G401 (cell line): ENCODE data around the gene AGTR1. TPM values are rescaled to one million over a fixed set of nuclear protein-coding genes. Genes with fewer than 3 reads are reported as not detected.
A peak's percentile ranks its signal among the peaks of the same experiment; 100 is the strongest.

Experiments used
- DNase-seq: peaks from one replicate; pipeline ENCODE4 v3.0.0-alpha.2; 2015; ENCODE audit warnings: low spot score
- in situ Hi-C: cut with HindIII; loops from 2 replicates; pipeline ENCODE4 v1.10.0; 2016; ENCODE audit warnings: low sequenced_read_pairs, mixed read lengths
- total RNA-seq: library from RNA; depleted of rRNA; stranded (reverse); fragments of >200 nt; shearing (Covaris generic); gene quantifications from 2 replicates; pipeline ENCODE4 v1.2.3, GENCODE V29; 2014

AGTR1 gene
- total RNA-seq, 1 experiment from 2014 or later = not detected

DNA sequence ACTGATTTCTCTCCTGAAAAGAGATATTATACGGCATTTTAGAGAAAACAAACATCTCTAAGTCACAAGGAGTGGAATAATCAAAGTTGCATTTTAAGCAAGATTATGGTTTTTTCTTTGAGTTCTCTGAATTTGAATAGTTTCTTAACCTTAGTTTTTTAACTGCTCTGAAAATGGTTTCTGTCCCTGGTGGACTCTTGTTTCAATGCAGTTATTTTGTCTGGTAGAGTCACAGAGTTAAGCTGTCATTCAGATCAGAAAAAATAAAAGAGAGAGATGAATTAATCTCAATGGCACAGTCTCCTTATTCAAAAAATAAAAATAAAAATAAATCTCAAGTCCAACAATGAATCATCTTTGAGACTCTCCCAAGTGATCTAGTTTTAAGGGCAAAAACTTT is 19.0 kb downstream of the AGTR1 start:
- DNase-seq = no peak
- in situ Hi-C loops = no loop called here

DNA sequence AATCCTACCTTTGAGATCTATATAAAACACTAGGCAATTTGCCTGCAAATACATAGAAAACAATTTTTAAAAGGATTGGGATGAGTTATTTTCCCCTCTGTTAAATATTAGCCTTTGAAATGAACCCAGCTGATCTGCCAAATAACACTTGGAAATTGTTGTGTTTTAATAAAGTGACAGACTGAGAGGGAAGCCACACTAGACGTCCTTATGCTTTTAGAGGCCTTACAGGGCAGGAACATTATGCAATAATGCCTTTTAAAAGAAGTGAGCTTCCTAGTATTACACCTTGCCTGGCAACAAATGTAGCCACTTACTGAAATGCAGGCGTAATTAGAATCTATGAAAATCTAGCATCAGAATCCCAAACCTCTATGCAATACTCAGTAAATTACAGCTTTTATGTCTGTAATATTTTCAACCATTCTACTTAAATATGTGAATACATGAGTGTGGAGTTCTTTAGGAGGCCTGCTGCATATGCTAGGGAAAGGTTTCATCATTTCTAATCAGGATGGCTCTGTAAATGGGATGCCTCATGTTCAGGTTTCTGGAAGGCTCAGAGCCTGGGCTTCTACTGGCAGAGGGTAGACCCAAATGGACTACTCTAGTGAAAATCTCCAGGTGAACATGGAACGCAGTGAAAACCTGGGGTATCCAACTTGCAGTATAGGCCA is 20.3 kb downstream of the AGTR1 start:
- in situ Hi-C loops = no loop called here
- no peak for DNase-seq

DNA sequence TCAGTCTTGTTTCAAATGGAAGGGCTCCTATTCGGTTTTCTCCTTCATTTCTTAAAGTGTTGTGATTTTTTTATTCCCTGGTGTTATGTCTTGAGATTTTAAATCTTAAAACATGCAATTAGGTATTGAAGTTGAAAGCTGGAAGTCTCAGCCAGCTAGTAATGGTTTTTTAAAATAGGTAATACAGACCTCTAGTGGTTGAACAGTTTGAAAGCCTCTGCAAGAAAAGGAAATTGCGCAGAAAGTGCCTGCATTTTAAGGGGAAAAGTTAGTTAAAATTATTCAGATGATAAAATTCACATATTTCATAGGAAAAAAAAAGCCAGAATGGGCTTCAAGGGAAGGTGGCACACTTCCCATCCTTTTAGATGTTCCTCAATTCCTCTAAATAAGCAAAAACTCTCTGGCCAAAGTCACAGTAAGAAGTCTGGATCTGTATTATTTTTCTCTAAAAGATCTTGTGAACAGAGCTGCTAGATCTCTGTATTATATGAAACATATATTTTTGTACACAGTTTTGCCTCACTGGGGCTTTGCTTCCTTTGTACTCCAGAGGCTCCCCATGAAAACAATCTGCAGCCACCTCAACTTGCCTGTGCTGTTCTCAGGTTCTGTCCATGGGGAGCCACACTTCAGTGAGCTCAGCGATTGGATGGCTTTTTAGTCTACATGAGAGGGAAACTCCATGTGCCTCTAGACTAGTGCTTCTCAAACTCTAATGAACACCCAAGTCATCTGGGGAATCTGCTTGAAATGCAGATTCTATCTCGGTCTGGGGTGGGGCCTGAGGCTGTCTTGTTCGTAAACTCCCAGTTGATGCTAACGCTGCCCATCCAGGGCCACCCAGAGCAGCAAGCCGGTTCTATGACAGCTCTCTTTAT is 21.5 kb downstream of the AGTR1 start:
- in situ Hi-C loops = no loop called here
- DNase-seq = peak; percentile 24

DNA sequence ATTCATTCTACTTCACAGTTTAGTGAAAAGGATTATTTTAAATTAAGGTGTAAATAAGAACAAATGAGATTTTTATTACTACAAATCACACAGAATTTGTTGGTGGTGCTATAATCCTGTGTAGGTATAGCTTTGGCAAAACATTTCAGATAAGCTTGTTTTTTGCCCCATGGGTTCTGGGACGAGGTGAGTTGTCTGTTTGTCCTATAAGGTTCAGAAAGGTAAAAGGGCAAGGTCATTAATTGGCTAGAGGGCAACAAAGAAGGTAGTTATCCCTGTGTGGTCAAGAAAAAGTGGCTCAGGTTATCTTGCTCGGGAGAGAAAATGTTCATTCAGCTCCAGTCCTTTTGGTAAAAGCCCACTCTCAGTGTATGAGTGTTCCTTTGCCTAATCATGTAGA is 23.2 kb downstream of the AGTR1 start:
- in situ Hi-C loops = no loop called here
- DNase-seq = no peak

DNA sequence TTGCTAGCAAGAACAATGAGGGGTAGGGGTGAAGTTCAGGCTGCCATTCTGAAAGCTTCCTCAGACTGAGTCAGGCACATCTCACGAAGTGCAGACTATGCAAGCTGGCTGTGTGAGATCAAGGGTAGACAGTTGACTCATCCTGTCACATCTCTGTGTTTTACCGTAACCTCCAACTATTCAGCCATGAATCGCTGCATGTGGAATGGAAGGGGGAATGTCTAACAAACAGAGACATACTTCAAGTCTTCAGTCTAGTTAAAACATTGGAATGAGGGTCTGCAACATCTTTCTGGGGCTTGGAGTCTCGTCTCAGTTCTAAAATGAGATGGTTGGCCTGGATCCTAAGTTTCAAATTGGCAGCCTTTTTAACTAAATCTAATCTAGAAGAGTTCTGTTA is 25.9 kb downstream of the AGTR1 start:
- in situ Hi-C loops = no loop called here
- no peak for DNase-seq

DNA sequence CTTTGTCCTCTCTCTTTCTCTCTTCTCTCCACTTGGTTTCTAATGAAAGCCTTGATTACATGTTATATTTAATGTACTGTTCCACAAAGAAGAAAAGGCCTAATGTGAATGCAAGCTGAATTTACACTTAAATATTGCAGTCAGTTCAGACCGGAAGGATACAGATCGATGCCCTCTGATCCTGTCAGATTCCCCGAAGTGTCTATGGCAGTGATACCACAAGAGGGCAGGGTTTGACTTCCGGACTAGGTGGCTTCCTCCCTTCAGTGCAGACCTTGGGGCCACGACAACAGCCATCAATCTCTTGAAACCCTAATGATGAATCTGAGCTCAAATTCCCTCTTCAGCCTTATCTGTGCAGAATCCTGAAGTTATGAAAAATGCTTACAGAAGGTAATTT is 29.5 kb downstream of the AGTR1 start:
- in situ Hi-C loops = no loop called here

DNA sequence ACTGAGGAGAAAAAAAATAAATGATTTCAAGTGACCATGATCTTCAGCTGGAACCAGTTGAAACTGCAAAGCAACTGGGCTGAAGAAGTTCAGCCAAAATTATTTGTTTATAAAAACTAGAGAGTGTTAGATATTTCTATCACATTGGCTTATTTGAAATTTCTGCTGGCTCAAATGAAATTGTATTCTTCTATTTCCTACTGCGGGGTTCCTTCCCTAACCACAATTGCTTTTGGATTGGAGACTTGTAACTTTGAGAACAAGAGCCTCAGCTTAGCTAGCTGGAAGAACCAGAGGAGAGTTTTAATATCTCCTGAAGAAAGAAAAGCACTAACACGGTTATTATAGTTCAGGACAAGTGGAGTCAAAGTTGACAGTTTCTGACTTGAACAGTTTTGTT is 31.1 kb downstream of the AGTR1 start:
- DNase-seq = no peak
- in situ Hi-C loops = no loop called here

More for the DNA sequence above, 29.5 kb downstream of the AGTR1 start:
- DNase-seq = peak; percentile 76

DNA sequence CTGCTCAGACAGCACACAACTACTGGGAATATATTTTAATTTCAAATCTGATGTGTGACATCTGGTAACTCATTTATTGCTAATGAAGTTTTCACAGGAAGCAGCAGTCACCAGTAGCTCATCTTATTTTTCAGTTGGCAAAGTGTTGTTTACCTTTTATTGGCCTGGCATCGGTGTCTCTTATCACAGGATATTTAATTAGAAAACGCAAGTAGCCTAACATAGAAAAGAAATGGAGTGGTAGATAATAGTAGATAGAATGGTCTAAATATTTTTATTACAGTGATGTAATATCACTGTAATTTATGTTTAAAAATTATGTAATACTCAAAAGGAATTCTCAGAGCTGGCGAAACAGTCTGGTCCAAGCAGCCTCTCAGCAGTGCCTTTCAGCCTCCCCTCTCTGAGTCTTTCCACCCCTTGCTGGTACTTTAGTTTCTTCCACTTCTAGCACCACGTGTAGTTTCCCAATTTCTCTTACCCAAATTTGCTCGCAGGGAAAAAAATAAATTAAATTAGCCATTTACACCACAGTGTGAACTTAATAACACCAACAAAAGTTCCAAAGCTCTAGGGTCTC is 31.9 kb downstream of the AGTR1 start:
- in situ Hi-C loops = no loop called here
- no peak for DNase-seq

DNA sequence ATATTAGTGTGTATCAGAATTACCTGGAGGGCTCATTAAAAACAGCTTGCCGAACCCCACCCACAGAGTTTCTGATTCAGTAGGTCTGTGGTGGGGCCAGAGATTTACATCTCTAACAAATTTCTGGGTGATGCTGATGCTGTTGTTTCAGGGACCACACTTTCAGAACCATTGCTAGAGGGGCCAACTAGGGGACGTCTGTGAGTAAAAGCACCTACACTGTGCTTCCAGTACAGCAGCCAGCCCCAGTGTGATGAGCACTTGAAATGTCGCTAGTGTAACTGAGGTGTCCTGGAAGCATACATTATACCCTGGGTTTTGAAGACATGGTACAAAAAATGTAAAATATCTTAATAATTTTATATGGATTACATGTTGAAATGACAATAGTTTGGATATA is 33.0 kb downstream of the AGTR1 start:
- in situ Hi-C loops = no loop called here
- DNase-seq = no peak

DNA sequence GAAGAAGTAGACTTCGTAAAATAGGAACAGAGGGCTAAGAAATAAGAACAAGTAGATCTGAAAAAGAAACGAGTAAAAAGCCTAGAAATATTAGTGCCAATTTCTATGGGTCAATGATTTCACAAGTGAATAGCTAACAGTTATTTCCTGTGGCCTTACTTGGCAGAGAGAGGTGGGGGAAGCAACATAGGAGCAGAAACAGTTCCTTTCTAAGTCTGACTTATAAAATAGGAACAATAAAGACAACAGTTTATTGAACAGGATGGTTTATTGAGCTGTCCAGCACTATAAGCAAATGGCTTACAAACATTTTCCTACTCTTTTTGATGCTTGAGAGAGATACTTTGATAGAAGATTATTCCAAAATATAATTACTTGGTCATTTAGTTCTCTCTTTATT is 37.9 kb downstream of the AGTR1 start:
- in situ Hi-C loops = no loop called here
- DNase-seq = no peak

DNA sequence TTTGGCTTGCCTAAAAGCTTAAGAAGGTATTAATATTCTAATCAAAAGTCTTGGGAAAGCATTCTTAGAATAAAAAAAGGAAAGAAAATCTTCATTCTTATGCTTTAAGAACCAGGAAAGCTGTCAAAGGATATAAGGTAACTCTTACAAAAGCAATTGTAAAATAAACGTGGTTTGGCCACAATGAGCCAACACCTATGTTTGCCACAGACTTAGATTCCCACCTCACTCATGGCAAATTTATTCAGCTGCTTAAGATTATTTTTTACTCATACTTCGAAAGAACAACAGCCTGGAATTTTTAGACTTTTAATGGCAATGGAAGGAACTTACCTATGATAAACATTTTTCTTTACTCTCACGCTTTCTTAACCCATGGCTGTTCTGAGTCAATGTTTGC is 38.4 kb downstream of the AGTR1 start:
- in situ Hi-C loops = no loop called here
- no peak for DNase-seq

DNA sequence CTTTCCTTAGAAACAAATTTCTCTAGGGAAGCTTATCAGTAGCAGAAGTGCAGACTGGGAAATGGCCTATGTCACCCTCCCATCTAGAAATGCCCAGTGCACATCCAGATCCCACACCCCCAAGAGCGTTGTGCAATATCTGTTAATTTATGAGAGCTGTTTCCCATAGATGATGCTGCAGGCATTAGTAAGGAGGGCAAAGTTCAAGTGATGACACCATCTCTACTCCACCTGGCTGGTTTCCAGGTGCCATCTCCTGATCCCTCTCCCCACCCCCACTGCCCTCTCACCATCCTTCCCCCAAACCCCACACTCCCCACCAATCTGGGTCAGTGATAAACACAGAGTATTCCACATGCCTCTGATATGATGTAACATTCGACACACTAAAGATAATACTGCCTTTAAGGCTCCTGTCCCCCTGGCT is 39.4 kb downstream of the AGTR1 start:
- in situ Hi-C loops = no loop called here

DNA sequence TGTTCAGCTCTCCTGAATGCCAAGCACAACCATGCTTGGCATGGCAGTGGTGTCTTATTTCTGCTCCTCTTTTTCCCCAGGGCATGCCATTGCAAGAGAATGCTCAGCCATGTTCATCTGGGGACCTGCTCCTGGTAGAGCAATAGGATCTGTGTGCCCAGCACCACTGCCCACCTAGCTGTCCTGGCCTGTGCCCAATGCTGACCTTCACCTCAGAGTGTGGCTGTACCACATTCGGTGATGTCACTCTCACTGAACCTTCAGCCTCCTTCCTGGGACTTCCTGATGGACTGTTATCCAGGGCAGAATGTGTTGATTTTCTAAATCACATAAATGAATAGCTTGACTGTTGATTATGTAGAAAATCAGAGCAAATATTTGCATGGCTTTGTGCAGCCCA is 42.0 kb downstream of the AGTR1 start:
- DNase-seq = no peak

More for the DNA sequence above, 39.4 kb downstream of the AGTR1 start:
- DNase-seq = no peak

DNA sequence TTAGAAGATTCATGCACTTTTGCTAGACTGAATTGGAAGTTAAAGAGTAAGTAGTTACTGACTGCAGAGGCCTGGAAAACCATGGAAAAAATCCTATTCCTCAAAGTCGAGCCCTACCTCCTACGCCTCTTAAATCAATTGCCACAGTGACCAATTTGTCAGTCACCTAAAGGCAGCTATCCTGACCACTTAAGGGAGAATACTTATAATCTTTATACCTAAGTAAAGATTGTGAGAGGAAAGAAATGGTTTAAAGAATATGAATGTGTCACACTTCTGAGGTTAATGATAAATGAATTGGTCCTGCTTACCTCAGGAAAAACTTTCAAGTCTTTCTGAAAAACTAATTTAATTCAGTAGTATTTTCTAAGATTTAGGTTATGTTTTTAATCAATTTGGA is 42.6 kb downstream of the AGTR1 start:
- in situ Hi-C loops = no loop called here
- DNase-seq = no peak

More for the DNA sequence above, 42.0 kb downstream of the AGTR1 start:
- in situ Hi-C loops = no loop called here

DNA sequence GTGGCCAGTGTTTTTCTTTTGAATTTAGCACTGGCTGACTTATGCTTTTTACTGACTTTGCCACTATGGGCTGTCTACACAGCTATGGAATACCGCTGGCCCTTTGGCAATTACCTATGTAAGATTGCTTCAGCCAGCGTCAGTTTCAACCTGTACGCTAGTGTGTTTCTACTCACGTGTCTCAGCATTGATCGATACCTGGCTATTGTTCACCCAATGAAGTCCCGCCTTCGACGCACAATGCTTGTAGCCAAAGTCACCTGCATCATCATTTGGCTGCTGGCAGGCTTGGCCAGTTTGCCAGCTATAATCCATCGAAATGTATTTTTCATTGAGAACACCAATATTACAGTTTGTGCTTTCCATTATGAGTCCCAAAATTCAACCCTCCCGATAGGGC is 43.5 kb downstream of the AGTR1 start:
- DNase-seq = no peak
- in situ Hi-C loops = no loop called here

DNA sequence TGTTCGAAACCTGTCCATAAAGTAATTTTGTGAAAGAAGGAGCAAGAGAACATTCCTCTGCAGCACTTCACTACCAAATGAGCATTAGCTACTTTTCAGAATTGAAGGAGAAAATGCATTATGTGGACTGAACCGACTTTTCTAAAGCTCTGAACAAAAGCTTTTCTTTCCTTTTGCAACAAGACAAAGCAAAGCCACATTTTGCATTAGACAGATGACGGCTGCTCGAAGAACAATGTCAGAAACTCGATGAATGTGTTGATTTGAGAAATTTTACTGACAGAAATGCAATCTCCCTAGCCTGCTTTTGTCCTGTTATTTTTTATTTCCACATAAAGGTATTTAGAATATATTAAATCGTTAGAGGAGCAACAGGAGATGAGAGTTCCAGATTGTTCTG is 44.4 kb downstream of the AGTR1 start:
- no peak for DNase-seq
- in situ Hi-C loops = no loop called here

DNA sequence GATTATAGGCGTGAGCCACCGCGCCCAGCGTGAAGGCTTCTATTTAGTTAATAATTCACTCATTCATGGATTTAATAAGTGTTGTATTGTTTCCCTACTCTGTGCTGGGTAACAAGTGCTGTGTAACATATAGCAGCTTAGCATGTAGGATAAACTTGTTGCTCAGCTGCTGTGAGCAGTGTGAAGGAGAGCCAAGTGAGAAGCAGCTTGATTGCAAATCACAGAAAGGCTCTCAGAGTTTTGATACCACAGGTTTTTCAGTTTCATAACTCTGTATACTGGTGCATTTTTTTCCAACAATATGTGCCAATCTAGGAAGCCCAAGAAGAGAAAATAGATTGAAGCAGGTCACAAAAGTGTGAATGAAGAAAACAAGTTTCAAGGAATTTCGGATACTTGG is 48.4 kb downstream of the AGTR1 start:
- in situ Hi-C loops = no loop called here
- DNase-seq = no peak

DNA sequence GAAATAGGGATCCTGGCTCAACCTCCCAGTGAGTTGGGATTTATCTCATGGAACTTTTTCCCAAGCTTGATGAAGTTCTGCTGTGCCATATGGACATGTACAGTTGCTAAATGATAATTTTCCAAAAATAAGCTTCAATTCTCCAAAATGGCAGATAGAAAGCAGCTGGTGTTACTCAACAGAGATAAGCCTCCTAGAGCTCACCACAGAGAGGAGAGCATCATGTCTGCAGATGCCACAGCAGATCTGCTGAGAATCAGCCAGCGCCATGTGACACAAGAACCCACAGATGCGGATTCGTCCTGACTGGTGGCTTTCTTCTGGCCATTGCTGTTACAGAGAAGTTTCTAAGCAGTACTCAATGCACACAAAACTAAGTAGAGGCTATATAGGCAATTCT is 50.6 kb downstream of the AGTR1 start:
- in situ Hi-C loops = no loop called here
- no peak for DNase-seq

DNA sequence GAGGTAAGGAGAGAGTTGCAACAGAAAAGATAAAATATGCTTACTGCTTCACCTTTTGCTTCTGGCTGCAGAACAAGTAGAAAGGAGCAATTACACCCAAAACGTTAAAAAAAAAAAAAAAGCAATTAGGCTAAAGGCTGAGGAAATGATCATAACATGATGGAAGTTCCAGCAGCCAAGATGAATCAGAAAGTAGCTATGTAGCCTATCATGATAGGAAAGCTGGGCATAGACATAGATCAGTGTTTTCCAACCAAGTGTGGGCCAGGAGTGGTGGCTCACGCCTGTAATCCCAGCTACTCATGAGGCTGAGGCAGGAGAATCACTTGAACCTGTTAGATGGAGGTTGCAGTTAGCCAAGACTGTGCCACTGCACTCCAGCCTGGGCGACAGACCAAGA is 52.6 kb downstream of the AGTR1 start:
- DNase-seq = no peak
- in situ Hi-C loops = no loop called here

DNA sequence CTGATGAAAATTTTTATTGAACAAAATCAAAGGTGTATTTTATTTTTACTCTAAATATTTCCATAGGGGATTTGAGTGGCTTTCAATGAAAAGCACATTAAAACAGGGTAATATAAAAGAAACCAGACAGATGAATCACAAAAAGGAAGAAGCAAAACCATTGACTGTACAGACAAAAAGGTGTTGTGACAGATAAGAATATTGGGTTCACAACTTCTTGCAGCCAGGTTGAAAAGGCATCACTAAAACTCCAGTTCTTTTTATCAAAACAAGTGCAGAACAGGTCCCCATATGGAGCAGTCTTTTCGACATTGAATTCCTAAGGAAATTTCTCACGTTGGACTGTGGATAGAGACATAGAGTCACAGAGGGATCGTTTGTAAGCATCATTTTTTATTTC is 53.8 kb downstream of the AGTR1 start:
- in situ Hi-C loops = no loop called here
- DNase-seq = no peak
